ENCODE measurements around the gene MYMK.

MYMK gene

GRCh38 chr9:133470988-133471387, 53.8 kb downstream of the MYMK start:
- Histone ChIP-seq H3K9ac (ENCODE audit: low read depth, low read length) (no peak overlapping the region), H2AFZ (ENCODE audit: low read depth, low read length) (no peak overlapping the region), H4K20me1 (ENCODE audit: insufficient read depth, low read length) (no peaks in the 10 kb centered on the region; the same call in 1 of the 2 replicates), H3K4me3 (ENCODE audit: low read depth in 1 of 2, low read length in 2 of 2) (no peak overlapping the region), H3K27ac (ENCODE audit: low read length) (no peak overlapping the region), H3K9me3 (ENCODE audit: insufficient read depth, low read length, severe bottlenecking) (no peaks in the 10 kb centered on the region), H3K4me2 (ENCODE audit: insufficient read depth, low read length) (no peak overlapping the region), H3K4me1 (ENCODE audit: insufficient read depth, low read length) (no peaks in the 10 kb centered on the region), H3K36me3 (ENCODE audit: insufficient read depth, low read length) (peaks cover 24% of the 10 kb centered on the region), H3K27me3 (ENCODE audit: insufficient read depth, low read length, poor library complexity) (no peaks in the 10 kb centered on the region), H3K79me2 (ENCODE audit: insufficient read depth, low read length) (no peaks in the 10 kb centered on the region)
- no peak for ATAC-seq (ENCODE audit: insufficient read depth, low read depth)
- TF ChIP-seq CTCF (IDR thresholded peaks at IDR 0.05; ENCODE audit: borderline replicate concordance, extremely low read depth, low read length, poor library complexity, severe bottlenecking) (no peak), EZH2 (IDR thresholded peaks at IDR 0.05; ENCODE audit: borderline replicate concordance, low read depth, low read length, severe bottlenecking) (no peak)
- DNase-seq: no peak

- Histone ChIP-seq H3K4me2 (ENCODE audit: insufficient read depth, low read length) (no peak overlapping the region), H3K36me3 (ENCODE audit: insufficient read depth, low read length) (peaks cover 24% of the 10 kb centered on the region), H4K20me1 (ENCODE audit: insufficient read depth, low read length) (no peaks in the 10 kb centered on the region; the same call in 1 of the 2 replicates), H3K79me2 (ENCODE audit: insufficient read depth, low read length) (no peaks in the 10 kb centered on the region), H2AFZ (ENCODE audit: low read depth, low read length) (no peak overlapping the region), H3K9ac (ENCODE audit: low read depth, low read length) (no peak overlapping the region), H3K27ac (ENCODE audit: low read length) (no peak overlapping the region), H3K9me3 (ENCODE audit: insufficient read depth, low read length, severe bottlenecking) (no peaks in the 10 kb centered on the region), H3K27me3 (ENCODE audit: insufficient read depth, low read length, poor library complexity) (no peaks in the 10 kb centered on the region), H3K4me1 (ENCODE audit: insufficient read depth, low read length) (no peaks in the 10 kb centered on the region), H3K4me3 (ENCODE audit: low read depth in 1 of 2, low read length in 2 of 2) (no peak overlapping the region)
- 0 out of 3 replicates have a peak, but pooled peaks have one; percentile 8 for ATAC-seq (ENCODE audit: insufficient read depth, low read depth)
- no peak for DNase-seq
- TF ChIP-seq CTCF (IDR thresholded peaks at IDR 0.05; ENCODE audit: borderline replicate concordance, extremely low read depth, low read length, poor library complexity, severe bottlenecking) (no peak), EZH2 (IDR thresholded peaks at IDR 0.05; ENCODE audit: borderline replicate concordance, low read depth, low read length, severe bottlenecking) (no peak)
Measured at GRCh38 chr9:133470427-133470924, 54.3 kb downstream of the MYMK start.

- no peak overlapping the region for H2AFZ ChIP-seq (ENCODE audit: low read depth, low read length)
- TF ChIP-seq EZH2 (IDR thresholded peaks at IDR 0.05; ENCODE audit: borderline replicate concordance, low read depth, low read length, severe bottlenecking) (no peak), CTCF (IDR thresholded peaks at IDR 0.05; ENCODE audit: borderline replicate concordance, extremely low read depth, low read length, poor library complexity, severe bottlenecking) (no peak)
- peak; percentile 18; the same call in 2 of the 3 replicates for ATAC-seq (ENCODE audit: insufficient read depth, low read depth)
Measured at GRCh38 chr9:133468777-133469421, 55.9 kb downstream of the MYMK start.

More at GRCh38 chr9:133468777-133469421, 55.9 kb downstream of the MYMK start:
- Histone ChIP-seq H4K20me1 (ENCODE audit: insufficient read depth, low read length) (peaks cover 4% of the 10 kb centered on the region; the same call in 1 of the 2 replicates), H3K79me2 (ENCODE audit: insufficient read depth, low read length) (no peaks in the 10 kb centered on the region), H3K9me3 (ENCODE audit: insufficient read depth, low read length, severe bottlenecking) (no peaks in the 10 kb centered on the region), H3K36me3 (ENCODE audit: insufficient read depth, low read length) (peaks cover 11% of the 10 kb centered on the region), H3K4me1 (ENCODE audit: insufficient read depth, low read length) (no peaks in the 10 kb centered on the region), H3K27me3 (ENCODE audit: insufficient read depth, low read length, poor library complexity) (no peaks in the 10 kb centered on the region), H3K4me2 (ENCODE audit: insufficient read depth, low read length) (no peak overlapping the region), H3K9ac (ENCODE audit: low read depth, low read length) (no peak overlapping the region), H3K27ac (ENCODE audit: low read length) (no peak overlapping the region), H3K4me3 (ENCODE audit: low read depth in 1 of 2, low read length in 2 of 2) (no peak overlapping the region)
- DNase-seq: no peak

Measured in DND-41 (cell line).